Stimulated activated CD4-positive, alpha-beta T cell treated with anti-CD3 and anti-CD28 coated beads, Interleukin-1b, Interleukin-23, amount 100 ng/mL, for 24 hours (primary cell): Measurements from ENCODE around the gene MORC4.
"Not testable (repeated sequence)": the region's sequence is repeated elsewhere in the genome, so short reads cannot be mapped to it uniquely, and the experiment has no call there.

Source experiments
- DNase-seq, 4 experiments: peaks; one replicate each; pipeline ENCODE4 v3.0.0-alpha.2; 2020; ENCODE audit warnings: low read depth in 4 of 4, low spot score in 1 of 4

The MORC4 gene

GRCh38 chrX:107000013-107000515 lies at the start of gene MORC4:
Gene MORC4 (minus strand): TSS chrX:107000212. CDS start chrX:106999969, 243 bp downstream.
- DNase-seq, result peak; percentile 16 to 66 (median 44)

DNA sequence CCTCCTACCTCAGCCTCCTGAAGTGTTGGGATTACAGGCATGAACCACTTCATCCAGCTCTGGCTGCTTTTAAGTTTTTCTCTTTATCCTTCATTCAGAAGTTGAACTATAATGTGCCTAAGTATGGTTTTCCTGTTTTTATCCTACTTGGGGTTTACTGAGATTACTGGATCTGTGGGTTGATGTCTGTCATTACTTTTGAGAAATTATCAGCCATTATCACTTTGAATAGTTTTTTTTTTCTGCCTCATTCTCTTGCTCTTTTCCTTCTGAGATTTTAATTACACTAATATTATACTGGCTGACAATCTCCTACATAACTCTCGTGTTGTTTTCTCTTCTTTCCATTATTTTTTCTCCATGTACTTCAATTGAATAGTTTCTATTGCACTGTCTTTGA lies 47.6 kb upstream of the MORC4 start:
- no peak for DNase-seq

GRCh38 chrX:107029752-107030151 lies 29.7 kb upstream of the MORC4 start:
- DNase-seq, result no peak

- DNase-seq, result no peak
Measured at GRCh38 chrX:107025545-107025944, 25.5 kb upstream of the MORC4 start.

DNA sequence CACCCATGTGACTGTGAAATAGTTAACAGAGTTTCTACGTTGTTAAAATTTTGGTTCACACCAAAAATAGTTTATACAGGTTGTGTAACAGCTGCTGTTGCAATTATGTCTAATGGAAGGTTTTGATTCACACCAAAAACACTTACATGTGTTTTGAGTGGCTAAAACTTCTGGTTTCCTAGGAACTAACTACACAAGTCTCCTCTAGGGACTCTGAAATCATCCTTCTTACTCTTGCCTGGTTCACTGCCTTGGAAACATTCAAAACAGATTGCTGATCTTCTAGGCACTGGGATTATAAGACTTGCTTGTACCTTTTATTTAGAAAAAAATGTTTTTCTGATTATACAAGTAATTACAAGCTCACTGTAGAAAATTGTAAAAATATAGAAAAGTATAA lies 14.9 kb upstream of the MORC4 start:
- no peak for DNase-seq

DNA sequence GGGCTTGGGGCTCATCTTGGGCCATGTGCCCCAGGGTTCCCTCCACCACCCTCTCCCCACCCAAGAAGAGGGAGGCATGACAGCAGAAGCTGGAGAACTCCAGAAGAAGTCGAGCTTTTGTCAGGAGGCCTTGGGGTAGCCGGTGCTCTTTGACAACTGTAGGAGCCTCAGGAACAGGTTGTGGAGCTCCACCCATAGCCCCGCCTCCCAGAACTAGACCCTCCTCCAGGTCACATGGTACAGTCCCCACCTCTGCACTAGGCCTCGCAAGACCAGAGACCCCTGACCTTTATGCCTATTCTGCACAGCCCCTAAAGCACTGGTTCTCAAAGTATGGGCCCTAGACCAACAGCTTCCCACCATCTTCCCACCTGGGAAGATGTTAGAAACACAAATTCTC lies 8.0 kb upstream of the MORC4 start:
- no peak for DNase-seq

DNA sequence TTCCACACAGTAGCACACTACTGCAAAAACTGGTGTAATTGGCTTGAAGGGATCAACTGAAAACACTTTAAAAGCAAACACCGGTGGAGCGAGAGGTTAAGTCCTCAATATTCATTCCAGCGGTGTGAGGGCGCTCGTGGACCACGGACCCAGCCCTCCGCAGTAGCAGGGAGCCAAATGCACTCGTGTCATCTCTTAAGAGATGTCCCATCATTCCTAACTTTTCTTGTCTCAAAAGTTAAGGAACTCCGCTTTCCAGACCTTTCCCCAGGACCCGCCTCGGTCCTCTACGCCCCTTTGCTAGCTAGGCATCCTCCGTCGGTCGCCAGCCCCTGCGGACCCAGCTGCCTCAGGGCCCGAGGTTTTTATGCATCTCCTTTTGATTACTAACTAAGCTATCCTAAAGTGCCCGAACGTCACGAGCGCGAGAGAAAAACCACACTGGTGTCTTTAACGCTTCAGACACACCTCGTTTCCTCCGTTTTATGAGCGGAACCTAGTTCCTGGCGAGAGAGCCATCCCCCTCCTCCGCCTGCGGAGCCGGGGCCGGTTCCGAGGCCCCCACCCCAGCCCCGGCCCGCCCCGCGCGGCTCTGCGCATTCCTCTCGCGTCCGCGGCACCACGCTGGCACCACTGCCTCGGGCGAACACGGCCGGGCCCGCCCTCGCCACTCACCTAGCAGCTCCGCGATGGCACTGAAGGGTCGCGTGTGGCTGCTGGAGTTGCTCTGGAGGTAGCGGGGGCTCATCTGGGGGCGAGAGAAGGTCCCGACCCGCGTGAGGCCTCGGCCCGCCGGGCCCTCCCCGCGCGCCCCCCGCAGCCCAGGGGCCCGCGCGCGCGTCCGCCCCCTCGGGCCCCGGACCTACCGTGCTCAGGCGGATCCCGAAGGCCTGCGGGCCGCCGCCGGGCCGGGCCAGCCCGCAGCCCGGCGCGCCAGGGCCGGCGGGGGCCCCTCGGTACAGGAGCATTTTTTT lies 723 bp downstream of the MORC4 start:
- DNase-seq, result peak in 2 of 4 experiments; percentile 15 to 27

DNA sequence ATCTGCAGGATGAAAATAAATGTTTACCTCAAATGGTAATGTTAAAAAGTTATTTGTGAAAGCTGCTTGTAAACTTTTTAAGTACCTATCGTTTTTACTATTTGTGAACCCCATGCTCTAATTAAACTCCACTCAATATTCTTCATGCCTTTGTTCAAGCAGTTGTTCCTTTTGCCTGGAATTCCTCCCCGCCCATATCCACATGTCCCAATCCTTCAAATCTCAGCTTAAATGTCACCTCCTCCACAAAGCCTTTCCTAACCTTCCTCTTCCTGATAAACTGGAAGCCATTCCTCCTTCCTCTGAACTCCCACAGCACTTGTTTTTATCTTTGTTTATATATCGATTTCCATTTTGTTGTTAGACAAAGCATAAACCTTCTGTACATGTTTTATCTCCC lies 2.4 kb downstream of the MORC4 start:
- DNase-seq, result no peak

- DNase-seq, result no peak
Measured at GRCh38 chrX:106995678-106996077, 4.3 kb downstream of the MORC4 start.

- no peak for DNase-seq
Measured at GRCh38 chrX:106987488-106987887, 12.5 kb downstream of the MORC4 start.

DNA sequence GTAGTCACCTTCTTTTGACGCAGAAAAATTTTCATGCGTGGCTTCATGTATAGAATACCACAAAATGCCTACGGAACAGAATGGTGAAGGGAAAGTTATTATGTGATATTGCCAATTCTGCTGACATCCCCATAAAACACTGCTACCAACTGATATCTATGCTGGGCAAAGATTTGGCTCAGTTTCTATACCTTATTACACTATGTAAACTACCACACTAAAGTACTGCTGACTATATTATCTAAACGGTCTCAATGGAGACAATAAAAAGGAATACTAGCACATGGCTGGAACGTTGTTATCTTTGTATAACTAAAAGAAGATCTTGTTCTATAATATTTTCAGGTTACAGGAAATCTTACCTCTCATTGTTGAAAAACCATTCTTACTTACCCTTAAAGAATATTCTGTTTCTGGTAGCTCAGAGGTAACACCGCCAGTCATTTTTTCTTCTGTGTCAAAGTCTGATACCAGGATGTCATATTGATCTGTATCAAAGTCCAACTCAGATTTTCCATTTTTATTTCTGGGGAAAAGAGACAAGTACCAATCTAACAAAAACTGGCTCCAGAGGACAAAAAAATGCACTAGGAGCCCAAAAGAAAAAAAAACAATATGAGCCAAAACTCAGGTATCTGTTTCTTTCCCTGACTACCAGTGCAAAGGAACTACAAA lies 18.9 kb downstream of the MORC4 start:
- DNase-seq, result no peak

GRCh38 chrX:106976416-106976815 lies 23.6 kb downstream of the MORC4 start:
- no peak for DNase-seq

DNA sequence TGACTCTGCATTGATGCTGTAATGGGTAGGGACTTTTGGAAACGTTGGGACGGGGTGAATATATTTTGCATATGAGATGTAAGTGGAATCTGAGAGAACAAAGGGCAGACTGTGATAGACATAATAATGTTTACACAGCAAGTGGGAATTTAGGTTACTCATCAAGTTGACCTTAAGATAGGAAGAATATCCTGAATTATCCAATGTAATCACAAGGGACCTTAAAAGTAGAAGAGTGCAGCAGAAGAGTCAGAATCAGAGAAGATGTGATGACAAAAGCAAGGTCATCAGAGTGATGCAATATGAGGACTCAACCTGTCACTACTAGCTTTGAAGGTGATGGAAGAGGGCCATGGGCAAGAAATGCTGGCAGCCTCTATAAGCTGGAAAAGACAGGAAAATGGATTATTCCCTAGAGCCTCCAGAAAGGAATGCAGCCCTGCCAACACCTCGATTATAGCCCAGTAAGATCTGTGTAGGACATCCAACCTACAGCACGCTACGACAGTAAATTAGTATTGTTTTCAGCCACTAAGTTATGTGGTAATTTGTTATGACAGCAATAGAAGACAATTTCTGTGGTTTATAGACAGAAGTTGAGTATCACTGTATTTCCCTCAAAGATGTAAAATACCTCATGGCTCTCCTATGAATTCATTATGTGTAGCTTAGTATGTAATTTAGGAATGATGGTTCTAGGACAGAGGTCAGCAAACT lies 26.4 kb downstream of the MORC4 start:
- DNase-seq, result no peak

GRCh38 chrX:106972896-106973295 lies 27.1 kb downstream of the MORC4 start:
- DNase-seq, result no peak

DNA sequence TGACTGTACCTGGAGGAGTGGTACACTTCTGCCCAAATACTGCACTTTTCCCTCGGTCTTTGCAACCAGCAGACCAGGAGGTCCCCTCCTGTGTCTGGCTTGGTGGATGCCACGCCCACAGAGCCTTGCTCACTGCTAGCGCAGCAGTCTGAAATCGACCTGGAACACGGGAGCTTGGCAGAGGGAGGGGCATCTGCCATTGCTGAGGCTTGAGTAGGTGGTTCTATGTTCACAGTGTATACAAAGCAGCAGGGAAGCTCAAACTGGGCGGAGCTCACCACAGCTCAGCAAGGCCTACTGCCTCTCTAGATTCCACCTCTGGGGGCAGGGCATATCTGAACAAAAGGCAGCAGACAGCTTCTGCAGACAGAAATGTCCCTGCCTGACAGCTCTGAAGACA lies 33.5 kb downstream of the MORC4 start:
- DNase-seq, result not testable (repeated sequence)

GRCh38 chrX:106964290-106964689 lies 35.7 kb downstream of the MORC4 start:
- no peak for DNase-seq

- DNase-seq, result no peak
Measured at GRCh38 chrX:106963111-106963510, 36.9 kb downstream of the MORC4 start.

DNA sequence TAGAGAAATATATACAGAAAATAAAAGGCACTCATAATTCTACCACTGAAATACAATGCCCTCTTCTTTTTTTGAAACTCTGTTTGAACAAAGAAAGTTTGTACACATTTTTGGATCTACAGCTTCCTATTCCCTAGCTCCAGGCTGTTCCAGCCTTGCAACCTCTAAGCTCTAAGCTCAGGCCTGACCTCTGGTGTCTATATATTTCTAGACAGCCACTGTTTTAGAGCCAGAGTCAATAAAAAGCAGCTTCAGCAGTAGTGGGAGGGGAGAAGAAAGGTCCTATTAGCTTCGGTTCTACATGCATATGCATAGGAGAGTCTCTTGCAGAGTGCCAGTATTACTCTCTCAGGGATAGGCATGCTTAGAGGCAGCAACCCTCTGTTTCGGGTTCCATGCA lies 40.1 kb downstream of the MORC4 start:
- no peak for DNase-seq

GRCh38 chrX:106957856-106958255 lies 42.2 kb downstream of the MORC4 start:
- no peak for DNase-seq

GRCh38 chrX:106955004-106955772 lies 44.8 kb downstream of the MORC4 start:
- no peak for DNase-seq

GRCh38 chrX:106954041-106954440 lies 46.0 kb downstream of the MORC4 start:
- no peak for DNase-seq
